ENCODE results near the gene PANK4. TPM values are rescaled to one million over a fixed set of nuclear protein-coding genes. Genes with fewer than 3 reads are reported as not detected.

Gene PANK4
- total and polyA plus RNA-seq, 9 of the 15 experiments (the other 6 are each of a cell fraction or from before 2014, with no cell fraction given) = 0.93 to 55.6 (median 31.5) TPM

GRCh38 chr1:2548068-2548589, 21.7 kb upstream of the PANK4 start (continued):
- TF ChIP-seq CREBBP (IDR thresholded peaks at IDR 0.05; ENCODE audit: low read depth, low read length) (no peak), ZEB2 (IDR thresholded peaks at IDR 0.05) (peak; percentile 62), SRSF7 (optimal IDR thresholded peaks at IDR 0.05; ENCODE audit: low read depth, low read length) (no peak), ILK (tag; IDR thresholded peaks at IDR 0.05; ENCODE audit: borderline replicate concordance, low read depth) (no peak), SRSF3 (IDR thresholded peaks at IDR 0.05; ENCODE audit: insufficient read depth, low read length) (no peak), MAX (CRISPR knock-in tag; IDR thresholded peaks at IDR 0.05) (no peak), FOSL1 (tag; conservative IDR thresholded peaks at IDR 0.05) (no peak), MBD1 (CRISPR knock-in tag; IDR thresholded peaks at IDR 0.05) (no peak), TAL1 (IDR thresholded peaks at IDR 0.05) (no peak), KAT8 (IDR thresholded peaks at IDR 0.05; ENCODE audit: low read depth) (no peak), TOE1 (IDR thresholded peaks at IDR 0.05; ENCODE audit: borderline replicate concordance) (no peak), TOE1 (CRISPR knock-in tag; IDR thresholded peaks at IDR 0.05; ENCODE audit: borderline replicate concordance, low read depth) (no peak), KLF1 (tag; IDR thresholded peaks at IDR 0.05) (no peak), HNRNPK (IDR thresholded peaks at IDR 0.05; ENCODE audit: low read depth, low read length, poor library complexity, severe bottlenecking) (no peak), ZNF431 (CRISPR knock-in tag; IDR thresholded peaks at IDR 0.05) (no peak), ZNF584 (CRISPR knock-in tag; IDR thresholded peaks at IDR 0.05; ENCODE audit: low read depth) (no peak), SIN3B (IDR thresholded peaks at IDR 0.05; ENCODE audit: low read depth) (no peak), ZNF551 (CRISPR knock-in tag; IDR thresholded peaks at IDR 0.05) (no peak), MYNN (IDR thresholded peaks at IDR 0.05) (peak; percentile 90), MYNN (CRISPR knock-in tag; IDR thresholded peaks at IDR 0.05) (no peak), ZNF146 (CRISPR knock-in tag; IDR thresholded peaks at IDR 0.05; ENCODE audit: unreplicated experiment) (no peak), TAF7 (tag; IDR thresholded peaks at IDR 0.05) (no peak), CEBPZ (IDR thresholded peaks at IDR 0.05; ENCODE audit: borderline replicate concordance, low read depth, low read length) (no peak), ZBTB33 (CRISPR knock-in tag; IDR thresholded peaks at IDR 0.05) (no peak)
